Right lung (tissue), 5 donors: ENCODE data around the gene IFNA21. TPM values are rescaled to one million over a fixed set of nuclear protein-coding genes. Genes with fewer than 3 reads are reported as not detected.
"Not testable (repeated sequence)": the region's sequence is repeated elsewhere in the genome, so short reads cannot be mapped to it uniquely, and the experiment has no call there.

Experiments
- DNase-seq, 2 donors: peaks; one replicate each; pipeline ENCODE4 v3.0.0-alpha.2; 2013
- polyA plus RNA-seq, 5 donors: library from polyadenylated mRNA; unstranded; fragments of 120-200 nt; gene quantifications; one replicate each; pipeline versions ENCODE4 v1.2.1 to v1.2.3, GENCODE V29; 2013; ENCODE audit warnings: inconsistent platforms in 1 of 5, low replicate concordance in 1 of 5; ENCODE audit not compliant: insufficient read length in 5 of 5, insufficient read depth in 1 of 5

Gene IFNA21
- polyA plus RNA-seq, 5 donors: 0.17 TPM; not detected in 4

DNA sequence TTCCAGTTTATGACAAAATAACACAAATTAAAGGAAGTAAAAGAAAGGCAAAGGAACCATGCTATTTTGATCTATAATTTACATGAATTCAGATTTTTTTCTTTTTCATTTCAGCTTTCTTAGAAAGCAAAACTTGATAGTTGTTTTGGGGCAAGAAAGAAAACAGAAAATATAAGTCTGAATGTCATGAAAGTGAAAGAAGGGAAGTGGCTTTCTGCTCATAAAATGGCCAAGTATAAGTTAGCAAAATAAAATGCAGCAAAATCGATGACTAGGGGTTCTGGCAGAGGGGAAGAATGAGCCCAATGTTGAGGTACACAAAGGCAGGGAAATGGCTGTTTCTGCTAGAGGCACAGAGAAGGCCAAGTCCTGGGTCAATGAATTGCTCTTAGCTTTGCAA lies 21.9 kb downstream of the IFNA21 start:
- DNase-seq: no peak

DNA sequence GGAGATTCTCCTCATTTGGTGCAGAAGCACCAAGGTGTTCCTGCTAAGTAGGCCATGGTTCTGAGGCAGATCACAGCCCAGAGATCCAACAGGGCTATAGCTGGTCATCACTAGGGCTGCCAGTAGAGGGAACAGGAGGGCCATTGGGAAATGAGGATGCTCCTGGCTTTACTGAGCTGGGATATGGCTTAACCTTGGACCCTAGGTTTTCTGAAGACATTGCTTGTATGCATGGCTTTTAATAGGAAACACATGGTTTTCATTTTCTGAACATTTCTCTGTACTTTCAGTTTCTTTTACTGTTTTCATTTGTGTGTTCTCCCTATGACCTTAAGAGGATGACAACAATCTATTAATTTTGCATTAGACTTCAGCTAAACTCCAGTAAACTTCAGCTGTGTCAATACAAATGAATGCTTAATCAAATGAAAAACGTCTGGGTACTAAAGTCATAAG lies 25.0 kb downstream of the IFNA21 start, which contains the start of gene IFNW1:
Gene IFNW1, minus strand, starts transcription at position 406 of the 456 bp plus-strand sequence. Its CDS starts 262 bp downstream, at position 144.
- no peak for DNase-seq

DNA sequence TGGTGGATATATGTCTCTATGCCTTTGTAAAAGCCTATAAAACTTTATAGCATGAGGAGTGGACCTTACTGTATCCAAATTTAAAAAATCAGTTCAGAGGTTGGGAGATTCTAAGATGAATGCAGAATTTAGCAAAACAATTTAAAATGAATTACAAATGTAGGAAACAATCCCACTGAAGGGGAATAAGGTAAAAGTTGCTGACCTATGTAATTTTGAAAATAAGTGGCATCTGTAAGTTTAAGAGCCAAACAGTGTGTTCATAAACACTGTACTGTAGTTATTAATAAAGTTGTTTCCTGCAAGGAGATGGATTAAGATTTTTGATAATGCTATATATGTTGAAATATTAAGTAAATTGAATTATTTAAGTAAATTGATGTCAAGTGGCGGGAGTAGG lies 29.4 kb downstream of the IFNA21 start:
- no peak for DNase-seq

DNA sequence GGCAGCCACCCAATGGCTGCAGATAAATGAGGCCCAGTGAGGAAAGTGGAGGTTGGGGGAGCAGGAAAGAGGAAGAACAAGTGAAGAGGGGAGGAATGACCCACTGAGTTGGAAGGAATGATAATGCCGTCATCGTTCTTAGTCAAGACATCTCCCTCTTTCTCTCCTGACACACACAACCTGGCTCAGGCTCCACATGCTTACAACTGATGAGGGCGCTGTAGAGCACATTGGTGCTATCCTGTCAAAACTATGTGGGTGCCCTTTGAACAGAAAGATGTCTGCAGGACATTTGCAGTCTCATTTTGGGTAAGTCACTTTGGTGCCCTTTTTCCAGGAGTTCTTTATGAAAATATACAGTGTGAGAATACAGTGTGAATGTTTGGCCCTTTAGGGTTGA lies 30.7 kb downstream of the IFNA21 start:
- DNase-seq: no peak

DNA sequence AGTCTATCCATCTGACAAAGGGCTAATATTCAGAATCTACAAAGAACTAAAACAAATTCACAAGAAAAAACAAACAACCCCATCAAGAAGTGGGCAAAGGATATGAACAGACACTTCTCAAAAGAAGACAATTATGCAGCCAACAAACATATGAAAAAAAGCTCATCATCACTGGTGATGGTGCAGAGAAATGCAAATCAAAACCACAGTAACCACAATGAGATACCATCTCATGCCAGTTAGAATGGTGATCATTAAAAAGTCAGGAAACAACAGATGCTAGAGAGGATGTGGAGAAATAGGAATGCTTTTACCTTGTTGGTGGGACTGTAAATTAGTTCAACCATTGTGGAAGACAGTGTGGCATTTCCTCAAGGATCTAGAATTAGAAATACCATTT lies 38.3 kb downstream of the IFNA21 start:
- not testable (repeated sequence) for DNase-seq

DNA sequence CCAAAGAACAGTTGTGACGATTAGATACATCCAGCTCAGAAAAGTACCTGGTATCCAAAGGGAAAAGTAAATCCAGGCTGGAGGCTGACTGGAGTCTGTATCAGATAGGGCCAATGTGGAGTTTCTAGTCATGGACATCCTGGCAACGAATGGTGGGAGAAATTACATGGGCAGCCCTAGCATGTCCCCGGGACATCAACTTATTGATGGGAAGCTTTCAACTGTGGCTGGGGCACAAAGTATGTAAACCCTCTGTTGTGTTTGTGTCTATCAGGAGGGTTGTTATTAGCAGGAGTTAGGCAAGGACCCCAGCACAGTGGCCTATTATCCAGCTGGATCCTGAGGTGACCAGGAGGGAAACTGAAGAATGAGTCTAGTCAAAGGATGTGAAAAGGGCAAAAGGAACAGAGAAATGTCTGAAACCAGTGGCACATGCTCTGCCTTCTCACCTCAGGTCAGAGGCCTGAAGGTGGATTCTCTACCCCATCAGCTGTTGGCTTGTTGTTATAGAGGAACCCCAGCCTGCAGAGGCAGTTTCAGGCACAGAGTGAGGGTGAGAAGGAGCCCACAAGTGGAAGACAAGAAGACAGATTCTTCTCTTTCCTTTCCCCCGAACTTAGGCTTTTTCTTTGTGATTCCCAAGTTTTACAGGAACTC lies 44.7 kb downstream of the IFNA21 start:
- no peak for DNase-seq

DNA sequence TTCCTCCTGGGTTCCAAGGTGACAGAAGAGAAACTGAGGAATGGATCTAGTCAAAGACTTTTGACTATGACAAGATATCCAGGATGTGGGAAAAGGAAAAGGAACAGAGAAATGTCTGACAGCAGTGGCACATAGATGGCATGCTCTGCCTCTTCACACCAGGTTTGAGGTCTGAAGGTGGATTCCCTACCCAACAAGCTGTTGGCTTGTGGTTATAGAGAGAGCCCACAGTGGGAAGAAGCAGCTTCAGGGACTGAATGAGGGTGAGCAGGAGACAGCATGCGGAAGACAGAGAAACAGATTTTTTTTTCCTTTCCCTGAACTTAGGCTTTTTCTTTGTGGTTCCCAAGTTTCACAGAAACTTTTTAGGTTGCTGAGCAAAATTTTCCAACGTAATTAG lies 45.4 kb downstream of the IFNA21 start:
- no peak for DNase-seq

DNA sequence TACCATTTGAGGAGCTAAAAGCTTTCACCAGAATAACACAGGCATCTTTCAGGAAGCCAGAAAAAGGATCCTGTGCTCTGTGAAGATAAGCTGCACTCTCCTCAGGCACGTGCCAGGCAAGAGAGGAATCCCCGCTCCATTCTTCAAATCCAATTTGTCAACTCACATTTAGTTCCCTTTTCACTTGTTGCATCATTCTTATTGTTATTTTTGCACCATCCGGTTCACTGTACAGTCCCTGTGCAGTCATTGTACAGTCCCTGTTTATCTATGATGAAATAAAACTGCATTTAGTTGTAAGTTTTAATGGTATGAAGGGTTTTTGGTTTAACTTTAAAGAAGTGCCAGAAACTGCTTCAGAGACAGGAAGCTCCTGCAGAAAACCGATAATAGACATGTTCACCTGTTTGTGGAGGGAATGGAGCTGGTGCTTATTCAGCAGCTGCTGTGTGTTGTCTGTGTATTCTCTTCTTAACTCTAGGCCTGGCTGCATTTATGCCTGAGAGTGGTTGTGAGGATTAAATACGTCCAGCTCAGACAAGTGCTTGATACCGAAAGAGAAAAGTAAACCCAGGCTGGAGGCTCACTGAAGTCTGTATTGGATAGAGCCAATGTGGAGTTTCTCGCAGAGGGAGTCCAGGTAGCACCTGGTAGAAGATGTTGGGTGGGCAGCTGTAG lies 47.2 kb downstream of the IFNA21 start:
- DNase-seq: no peak

Other genes with a start within 250 kb of the IFNA21 start
- 10 to 100 TPM in 3 of 5 donors, 1 to 10 TPM in 2; 7.3 to 12.3 (median 11.2) TPM for gene HACD4, start 135.0 kb downstream of the IFNA21 start, polyA plus RNA-seq
- not detected for gene IFNB1, start 88.7 kb downstream of the IFNA21 start, polyA plus RNA-seq
- gene IFNW1, start 24.8 kb downstream of the IFNA21 start, polyA plus RNA-seq: not detected
- gene IFNA4, start 20.9 kb upstream of the IFNA21 start, polyA plus RNA-seq: not detected
- gene IFNA7, start 35.5 kb upstream of the IFNA21 start, polyA plus RNA-seq: not detected
- gene IFNA10, start 40.5 kb upstream of the IFNA21 start, polyA plus RNA-seq: not detected
- gene IFNA16, start 50.7 kb upstream of the IFNA21 start, polyA plus RNA-seq: not detected
- gene IFNA17, start 61.6 kb upstream of the IFNA21 start, polyA plus RNA-seq: not detected
- gene IFNA14, start 73.3 kb upstream of the IFNA21 start, polyA plus RNA-seq: not detected
- gene IFNA5, start 138.7 kb upstream of the IFNA21 start, polyA plus RNA-seq: under 1 TPM in 1 of 5 donors, not detected in 4; 0.16 TPM
- 10 to 100 TPM; 33.0 to 51.0 (median 42.0) TPM for gene KLHL9, start 168.7 kb upstream of the IFNA21 start, polyA plus RNA-seq
- gene IFNA6, start 184.2 kb upstream of the IFNA21 start, polyA plus RNA-seq: not detected
- under 1 TPM in 2 of 5 donors, not detected in 3; 0.13 to 0.28 TPM for gene IFNA13, start 201.4 kb upstream of the IFNA21 start, polyA plus RNA-seq
- gene IFNA2, start 218.7 kb upstream of the IFNA21 start, polyA plus RNA-seq: not detected
- not detected for gene IFNA8, start 242.5 kb upstream of the IFNA21 start, polyA plus RNA-seq